ENCODE data around the gene TACSTD2.
"Not testable (repeated sequence)": the region's sequence is repeated elsewhere in the genome, so short reads cannot be mapped to it uniquely, and the experiment has no call there.

Gene TACSTD2, protein sequence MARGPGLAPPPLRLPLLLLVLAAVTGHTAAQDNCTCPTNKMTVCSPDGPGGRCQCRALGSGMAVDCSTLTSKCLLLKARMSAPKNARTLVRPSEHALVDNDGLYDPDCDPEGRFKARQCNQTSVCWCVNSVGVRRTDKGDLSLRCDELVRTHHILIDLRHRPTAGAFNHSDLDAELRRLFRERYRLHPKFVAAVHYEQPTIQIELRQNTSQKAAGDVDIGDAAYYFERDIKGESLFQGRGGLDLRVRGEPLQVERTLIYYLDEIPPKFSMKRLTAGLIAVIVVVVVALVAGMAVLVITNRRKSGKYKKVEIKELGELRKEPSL

DNA sequence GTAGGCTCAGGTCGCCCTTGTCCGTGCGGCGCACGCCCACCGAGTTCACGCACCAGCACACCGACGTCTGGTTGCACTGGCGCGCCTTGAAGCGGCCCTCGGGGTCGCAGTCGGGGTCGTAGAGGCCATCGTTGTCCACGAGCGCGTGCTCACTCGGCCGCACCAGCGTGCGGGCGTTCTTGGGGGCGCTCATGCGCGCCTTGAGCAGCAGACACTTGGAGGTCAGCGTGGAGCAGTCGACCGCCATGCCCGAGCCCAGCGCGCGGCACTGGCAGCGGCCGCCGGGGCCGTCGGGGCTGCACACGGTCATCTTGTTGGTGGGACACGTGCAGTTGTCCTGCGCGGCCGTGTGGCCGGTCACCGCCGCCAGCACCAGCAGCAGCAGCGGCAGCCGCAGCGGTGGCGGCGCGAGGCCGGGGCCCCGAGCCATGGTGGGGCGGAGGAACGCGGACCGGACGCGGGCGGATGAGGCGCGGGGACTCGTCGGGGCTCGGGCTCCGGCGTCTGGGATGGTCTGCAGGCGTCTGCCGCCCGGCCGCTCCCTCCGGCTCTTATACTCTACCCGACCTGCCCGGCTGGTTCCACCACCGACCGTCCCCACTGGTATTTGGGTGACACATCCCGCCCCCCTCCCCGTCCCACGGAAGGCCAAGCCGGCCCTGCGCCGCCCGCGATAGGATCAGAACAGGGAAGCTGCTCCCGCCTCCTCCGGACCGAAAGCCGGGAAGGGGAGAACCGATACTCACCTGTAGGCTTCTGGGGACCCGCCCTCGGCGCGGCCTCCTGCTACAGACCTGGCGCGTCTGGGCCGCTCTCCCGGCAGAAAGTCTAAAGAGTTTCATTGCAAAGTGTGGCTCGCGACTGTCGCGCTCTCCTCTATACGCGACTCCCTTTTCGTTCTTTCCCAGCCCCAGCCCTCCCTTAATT, at the start of gene TACSTD2:
Gene TACSTD2 (minus strand): TSS at position 526 of the 927 bp plus-strand sequence. CDS start 96 bp downstream, at position 430.
- no peak for DNase-seq

DNA sequence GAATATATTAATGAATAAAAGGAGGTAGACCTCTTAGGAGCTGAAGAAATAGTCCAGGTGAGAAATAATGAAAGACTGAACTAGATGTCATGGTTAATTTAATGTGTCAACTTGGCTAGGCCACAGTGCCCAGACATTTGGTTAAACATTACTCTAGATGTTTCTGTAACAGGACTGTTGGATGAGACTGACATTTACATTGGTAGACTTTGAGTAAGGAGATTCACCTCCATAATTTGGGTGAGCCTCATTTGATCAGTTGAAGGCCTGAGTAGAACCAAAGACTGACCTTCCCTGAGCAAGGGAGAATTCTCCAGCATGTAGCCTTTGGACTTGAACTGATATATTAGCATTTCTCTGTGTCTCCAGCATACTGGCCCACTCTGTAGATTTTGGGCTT, 49.2 kb upstream of the TACSTD2 start:
- DNase-seq: no peak

DNA sequence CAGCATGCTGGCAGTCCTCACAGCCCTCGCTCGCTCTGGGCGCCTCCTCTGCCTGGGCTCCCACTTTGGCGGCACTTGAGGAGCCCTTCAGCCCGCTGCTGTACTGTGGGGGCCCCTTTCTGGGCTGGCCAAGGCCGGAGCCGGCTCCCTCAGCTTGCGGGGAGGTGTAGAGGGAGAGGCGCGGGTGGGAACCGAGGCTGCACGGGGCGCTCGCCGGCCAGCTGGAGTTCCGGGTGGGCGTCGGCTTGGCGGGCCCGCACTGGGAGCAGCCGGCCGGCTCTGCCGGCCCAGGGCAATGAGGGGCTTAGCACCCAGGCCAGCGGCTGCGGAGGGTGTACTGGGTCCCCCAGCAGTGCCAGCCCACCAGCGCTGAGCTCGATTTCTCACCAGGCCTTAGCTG, 46.2 kb upstream of the TACSTD2 start:
- DNase-seq: not testable (repeated sequence)

DNA sequence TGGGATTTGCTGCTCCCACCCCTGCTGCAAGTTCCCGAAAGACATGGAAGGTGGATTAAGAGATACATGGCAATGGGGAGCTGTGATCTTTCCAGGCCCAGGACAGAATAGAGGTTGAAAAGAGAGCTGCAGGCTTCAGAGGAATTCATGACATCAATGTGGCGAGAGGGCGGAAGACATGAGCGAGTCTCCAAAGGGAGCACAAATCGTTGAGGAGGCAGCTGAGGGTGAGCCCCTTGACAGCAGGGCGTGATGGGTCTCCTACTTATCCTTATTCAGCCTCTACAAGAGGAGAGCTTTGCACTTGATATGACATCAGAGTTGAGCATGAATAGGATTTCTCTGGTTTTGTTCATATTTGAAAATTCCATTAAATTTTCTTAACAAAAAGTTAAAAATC, 45.5 kb upstream of the TACSTD2 start:
- no peak for DNase-seq

DNA sequence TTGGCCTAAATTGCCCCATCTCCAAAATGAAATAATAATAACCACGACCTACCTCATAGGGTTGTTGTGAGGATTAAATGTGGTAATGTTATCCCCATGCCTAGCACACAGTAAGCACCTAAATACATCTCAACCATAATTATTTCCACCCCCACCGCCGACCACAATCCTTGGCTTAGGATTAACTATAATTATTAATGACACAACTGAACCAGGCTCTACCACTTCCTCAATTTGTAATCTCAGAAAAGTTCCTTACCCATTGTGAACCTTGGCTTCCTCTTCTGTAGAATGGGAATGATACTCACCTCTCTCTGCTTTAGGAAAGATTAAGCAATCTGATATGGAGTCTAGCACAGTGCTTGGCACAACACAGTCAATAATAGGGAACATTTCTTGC, 44.3 kb upstream of the TACSTD2 start:
- DNase-seq: no peak

DNA sequence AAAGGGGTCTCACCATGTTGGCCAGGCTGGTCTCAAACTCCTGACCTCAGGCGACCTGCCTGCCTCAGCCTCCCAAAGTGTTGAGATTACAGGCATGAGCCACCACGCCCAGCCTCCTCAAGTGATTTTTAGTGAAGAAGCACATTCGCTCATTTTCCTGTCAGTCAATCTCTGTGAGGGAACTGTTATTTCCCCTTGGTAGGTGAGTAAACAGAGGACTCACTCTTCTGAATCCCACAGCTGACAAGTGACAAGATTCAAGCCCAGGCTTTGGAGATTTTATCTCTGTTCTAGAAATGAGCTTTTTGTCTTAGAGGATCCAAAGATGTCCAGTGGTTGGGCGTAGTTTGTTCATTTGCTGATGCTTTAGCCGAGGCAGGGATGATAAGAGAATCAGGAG, 43.9 kb upstream of the TACSTD2 start:
- DNase-seq: no peak

DNA sequence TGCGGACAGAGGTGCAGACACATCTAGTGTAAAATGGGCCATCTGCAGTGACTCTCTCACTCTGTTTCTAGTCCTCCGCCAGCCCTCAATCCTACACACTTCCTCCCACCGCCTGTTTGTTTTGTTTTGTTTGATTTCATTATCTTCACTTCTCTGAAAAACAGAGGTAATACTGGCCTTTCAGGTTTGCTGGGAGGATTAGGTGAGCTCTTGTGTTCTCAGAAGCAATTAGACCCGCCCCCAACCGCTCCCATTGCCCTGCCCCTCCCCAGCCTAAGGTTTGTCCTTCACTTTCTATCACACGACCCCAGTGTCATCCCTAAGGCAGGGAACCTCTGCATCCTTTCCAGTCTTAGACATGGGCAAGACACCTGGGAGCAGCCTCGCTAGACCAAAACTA, 43.2 kb upstream of the TACSTD2 start:
- DNase-seq: no peak

DNA sequence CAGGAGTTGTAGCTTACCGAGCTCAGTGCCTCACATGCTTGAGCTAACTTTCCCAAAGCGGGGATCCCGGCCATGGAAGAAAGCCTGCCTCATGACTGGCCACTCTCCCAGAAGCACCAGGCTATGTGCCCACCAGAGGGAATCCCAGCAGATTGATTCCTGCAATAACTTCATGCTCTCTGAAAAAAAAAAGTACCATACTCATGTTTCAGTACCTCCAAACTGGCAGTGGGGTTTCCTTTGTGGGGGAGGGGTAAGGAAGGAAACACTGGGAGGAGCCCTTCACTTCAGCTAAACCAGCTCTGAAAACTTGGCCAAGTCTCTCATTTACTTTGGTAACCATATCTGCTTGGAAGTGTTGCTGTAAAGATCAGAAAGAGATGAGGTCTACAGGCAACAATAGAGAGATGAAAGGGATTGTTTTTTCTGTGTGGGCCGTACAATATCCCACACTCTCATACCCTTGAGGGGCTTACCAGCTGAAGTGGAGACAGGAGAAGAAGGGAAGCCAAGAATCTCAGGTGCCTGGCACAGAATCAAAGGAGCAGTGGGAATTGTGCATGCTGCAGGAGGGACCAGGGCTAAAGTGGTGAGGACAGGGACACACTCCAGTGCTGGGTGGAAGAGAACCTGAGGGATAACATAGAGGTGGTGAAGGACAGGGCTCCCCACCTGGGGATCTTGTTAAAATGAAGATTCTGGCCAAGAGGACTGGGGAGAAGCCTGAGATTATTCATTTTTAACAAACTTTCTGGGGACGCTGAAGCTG, 42.4 kb upstream of the TACSTD2 start:
- no peak for DNase-seq

DNA sequence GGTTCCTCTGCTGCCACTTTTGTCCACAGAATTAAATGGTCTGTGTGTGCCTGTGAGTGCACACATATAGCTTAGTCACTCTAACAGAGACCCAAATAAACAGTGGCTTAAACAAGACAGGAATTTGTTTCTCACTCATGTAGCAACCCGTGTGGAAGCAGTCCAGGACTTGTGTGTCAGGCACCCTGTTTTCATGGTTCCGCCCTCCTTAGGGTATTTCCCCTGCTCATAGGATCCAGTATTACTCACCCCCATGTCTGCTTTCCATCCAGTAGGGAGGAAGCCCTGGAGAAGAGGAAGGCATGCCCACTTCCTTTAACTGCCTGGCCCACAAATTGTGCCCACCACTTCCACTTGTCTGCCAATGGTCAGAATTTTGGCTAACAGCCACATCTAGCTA, 41.3 kb upstream of the TACSTD2 start:
- DNase-seq: no peak

DNA sequence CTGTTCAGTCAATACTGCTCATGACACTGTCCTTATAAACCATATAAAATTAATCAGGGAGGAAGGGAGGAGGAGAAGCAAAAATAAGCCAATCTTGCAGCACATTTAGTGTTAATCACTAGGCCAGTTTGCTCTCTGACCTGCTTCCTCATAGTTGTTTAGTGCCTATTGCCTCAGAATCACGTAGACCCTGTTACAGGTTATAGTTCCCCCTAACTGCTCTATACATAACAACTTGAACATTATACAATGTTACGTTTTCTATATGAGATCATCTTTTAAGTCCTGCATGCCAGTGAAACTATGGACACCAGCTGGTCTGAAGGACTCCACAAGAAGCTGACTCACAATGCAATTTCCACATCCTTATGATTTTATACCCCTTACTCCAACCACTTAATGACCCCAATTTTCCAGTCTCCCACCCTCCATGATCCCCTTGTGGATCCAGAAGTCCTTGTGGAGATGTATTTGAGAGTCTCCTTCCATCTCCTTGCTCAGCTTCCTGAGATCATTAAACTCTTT, 34.9 kb upstream of the TACSTD2 start:
- DNase-seq: no peak

DNA sequence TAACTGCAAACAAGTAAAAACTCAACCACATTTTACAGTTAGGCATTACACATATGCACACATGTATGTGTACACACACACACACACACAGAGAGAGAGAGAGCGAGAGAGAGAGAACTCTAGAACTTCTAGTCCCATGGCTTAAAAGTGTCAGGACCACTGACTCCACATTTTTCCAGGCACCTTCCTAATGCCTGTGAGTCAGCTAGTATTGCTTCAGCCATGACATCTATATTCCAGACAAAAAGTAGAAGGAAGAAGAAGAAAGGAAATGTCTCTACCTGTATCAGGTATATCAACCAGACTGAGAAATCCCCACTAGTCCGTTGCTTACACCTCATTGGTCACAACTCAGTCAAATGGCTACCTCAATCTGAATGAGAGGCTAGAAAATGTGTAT, 31.9 kb upstream of the TACSTD2 start:
- DNase-seq: no peak

DNA sequence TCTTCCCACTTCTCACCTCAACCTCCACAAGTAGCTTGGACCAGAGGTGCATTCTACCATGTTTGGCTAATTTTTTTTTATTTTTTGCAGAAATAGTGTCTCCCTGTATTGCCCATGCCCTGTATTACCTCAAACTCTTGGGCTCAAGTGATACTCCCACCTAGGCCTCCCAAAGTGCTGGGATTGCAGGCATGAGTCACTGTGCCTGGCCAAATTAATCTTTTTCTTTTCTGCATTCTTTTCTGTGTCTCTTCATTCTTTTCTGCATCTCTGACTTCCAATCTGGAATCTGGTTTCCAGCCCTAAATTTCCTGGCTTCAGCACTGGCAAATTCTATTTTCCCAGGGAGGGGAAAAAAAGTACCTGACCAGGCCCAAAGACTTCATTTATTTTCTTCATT, 31.2 kb upstream of the TACSTD2 start:
- no peak for DNase-seq

DNA sequence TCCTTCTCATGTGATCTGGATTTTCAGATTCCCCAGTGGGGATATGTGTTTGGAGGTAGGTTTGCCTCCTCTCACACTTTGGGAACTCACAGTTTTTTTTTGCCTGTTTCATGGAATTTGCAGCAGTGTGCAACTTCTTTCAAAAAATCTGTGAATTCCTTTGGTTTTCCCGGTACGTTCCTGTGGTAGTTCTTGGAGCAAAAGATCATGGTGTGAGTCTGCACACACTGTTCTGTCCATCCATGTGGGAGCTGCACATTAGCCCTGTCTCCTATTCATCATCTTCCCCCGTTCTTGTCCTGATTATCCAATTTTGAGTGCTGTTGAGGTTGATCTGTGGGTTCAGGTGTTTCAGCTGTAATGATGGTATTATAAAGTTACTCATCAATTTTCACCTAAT, 30.3 kb upstream of the TACSTD2 start:
- no peak for DNase-seq

DNA sequence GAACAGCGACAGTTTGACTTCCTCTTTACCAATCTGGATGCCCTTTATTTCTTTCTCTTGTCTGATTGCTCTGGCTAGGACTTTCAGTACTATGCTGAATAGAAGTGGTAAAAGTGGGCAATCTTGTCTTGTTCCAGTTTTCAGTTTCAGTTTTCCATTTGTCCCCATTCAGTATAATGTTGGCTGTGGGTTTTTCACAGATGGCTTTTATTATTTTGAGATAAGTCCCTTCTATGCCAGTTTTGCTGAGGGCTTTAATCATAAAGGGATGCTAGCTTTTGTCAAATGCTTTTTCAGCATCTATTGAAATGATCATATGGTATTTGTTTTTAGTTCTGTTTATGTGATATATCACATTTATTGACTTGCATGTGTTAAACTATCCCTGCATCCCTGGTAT, 24.9 kb upstream of the TACSTD2 start:
- DNase-seq: not testable (repeated sequence)

DNA sequence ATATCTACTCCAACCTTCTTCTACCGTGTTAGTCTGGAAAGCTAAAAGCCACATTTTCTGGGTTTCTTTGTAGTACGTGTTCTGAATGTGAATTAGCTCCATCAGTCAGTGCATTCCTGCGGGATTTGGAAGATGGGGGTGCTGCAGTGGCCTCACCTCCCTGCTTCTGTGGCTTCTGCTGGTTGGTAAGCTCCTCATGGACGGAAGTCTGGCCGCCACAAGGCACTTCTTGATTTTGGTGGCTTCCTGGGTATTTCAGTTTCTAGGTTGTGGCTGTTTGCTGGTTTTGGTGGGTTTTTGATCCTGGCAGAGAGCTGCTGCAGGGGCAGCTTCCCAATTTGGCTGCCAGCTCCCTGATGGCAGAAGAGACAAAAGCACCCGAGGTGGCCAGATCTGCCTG, 20.9 kb upstream of the TACSTD2 start:
- no peak for DNase-seq

DNA sequence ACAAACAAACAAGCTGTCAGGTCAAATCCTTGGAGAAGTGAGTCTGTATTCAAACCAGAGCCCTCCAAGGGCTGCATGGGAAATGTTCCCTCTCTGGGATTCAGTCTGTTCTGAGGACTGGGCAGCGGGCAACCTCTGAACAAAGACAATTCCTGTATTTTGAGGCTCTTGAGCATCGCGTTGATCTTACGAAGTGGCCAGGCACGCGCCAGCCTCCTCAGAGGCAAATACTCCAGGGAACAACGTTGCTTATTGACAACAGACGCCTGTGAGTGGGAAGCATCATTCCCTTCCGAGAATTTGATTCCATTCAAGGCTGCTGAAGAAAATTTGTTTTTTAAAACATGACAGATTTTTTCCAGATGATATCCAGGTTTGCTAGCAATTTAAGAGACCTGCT, 20.0 kb upstream of the TACSTD2 start:
- DNase-seq: no peak

DNA sequence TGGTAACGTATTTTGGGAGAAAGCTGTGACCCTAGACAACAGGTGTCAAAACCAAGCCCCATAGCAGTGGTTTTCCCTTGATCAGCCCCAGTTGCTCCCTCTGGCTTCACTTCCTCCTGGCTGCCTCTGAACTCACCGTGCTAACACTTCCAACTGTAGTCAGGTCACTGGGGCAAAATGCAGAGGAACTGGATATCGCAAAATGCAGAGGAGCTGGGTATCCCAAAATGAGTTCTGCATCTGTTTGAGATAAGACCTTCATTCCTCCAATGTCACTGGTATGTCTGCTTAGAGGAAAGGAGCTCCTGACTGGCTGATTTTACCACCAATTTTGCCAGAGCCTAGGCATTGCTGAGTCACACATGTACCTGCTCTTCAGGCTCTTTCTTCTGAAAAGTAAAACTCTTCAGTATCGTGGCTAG, 19.6 kb upstream of the TACSTD2 start:
- no peak for DNase-seq

DNA sequence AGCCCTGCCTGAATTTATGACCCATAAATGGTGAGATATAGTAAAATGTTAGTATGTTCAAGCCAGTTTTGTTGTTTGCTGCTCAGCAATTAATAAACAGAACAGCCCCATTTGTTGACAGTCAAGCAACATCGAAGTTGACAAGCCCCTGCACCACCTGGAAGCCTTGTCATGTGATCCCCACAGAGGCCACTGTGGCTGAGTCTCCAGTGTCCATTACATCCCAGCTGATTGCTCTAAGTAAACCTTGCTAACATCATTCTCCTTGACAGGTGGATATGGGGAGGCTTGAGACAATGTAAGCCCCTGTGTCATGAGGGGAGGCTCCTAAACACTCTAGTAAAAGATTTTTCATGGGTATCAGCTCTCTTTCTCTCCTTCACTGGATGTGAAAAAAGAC, 17.5 kb upstream of the TACSTD2 start:
- no peak for DNase-seq

DNA sequence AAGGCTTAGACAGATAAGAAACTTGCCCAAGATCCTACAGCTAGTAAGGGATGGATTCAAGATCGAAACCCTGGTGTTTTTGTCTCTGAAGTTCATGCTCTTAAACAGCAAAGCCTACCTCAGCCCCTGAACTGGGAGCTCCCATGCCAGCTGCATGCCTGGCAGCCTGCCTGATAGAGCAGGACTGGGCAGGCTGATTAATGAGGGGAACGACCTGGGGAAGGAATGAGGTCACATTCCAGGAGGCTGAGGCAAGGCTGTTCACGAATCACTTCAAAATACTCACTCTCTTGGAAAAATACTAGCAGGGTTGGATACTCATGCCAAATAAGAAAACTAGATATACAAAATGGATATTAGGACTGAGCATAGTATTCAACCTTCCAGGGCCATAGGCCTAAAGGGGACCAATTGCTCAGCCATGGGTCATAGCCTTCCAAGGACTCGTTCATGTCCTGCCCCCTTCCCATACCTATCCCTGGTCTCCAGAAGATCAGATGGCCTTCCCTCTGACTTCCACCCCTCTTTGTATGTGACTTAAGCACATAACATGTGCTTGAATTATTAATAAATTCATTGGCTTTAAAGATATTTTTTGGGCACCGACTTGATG, 15.6 kb upstream of the TACSTD2 start:
- DNase-seq: no peak

DNA sequence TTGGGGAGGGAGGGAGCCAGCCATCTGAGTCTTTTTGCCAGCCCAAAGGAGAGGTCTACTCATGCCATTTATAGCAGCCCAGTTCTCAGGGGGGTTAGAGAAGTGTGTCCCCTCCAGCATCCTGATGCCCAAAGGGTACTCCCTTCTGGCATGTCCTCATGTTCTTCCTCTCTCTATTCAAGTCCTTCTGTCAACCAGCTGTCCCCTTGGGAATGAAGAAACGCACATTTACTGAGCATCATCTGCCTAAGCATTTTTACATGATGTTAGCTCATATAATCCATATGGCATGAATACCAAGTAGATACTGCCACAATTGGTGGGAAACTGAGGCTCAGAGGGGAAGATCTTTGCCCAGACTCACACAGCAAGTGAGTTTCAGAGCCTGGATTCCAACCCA, 14.8 kb upstream of the TACSTD2 start:
- DNase-seq: no peak

DNA sequence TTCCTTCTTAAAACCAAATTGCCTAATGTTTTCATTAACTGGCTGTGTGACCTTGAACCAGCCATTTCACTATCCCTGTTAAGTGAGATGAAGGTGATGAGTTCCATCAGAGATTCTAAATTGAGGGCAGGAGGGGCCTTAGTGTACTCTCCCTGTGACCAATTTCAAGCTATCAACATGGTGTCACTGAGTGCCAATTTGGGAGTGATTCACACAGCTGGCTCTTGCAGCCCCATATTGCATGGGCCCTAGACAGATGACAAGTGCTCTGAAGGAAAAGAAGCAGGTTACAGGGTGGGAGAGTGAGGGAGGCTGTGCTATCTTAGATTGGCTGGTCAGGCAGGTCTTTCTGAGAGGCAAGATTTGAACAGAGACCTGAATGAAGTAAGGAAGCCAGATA, 13.0 kb upstream of the TACSTD2 start:
- DNase-seq: no peak

DNA sequence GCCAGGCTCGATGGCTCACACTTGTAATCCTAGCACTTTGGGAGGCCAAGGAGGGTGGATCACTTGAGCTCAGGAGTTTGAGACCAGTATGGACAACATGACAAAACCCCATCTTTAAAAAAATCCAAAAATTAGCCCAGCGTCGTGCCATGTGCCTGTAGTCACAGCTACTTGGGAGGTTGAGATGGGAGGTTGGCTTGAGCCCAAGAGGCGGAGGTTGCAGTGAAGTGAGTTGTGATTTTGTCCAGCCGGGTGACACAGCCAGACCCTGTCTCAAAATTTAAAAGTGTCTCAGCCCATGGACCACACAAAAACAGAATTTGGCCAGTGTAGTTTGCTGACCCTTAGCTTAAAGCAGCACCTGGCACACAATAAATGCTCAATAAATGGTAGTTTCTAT, 11.3 kb upstream of the TACSTD2 start:
- DNase-seq: no peak

DNA sequence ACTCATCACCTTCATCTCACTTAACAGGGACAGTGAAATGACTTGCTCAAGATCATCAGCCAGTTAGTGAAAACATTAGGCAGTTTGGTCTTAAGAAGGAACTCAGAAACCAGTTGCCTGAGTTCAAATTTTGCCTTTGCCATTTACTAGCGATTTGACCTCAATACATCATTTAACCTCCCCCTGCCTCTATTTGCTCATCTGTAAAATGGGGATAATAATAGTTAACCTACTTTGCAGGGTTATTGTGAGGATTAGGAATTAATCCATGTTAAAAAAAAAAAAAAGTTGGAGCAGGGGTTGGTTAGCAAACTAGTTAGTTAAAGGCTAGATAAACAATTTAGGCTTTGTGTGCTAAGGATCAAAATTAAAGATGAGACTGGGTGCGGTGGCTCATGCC, 10.6 kb upstream of the TACSTD2 start:
- no peak for DNase-seq

All from SHP77 treated with DMSO at 0.1 percent for 48 hours (cell line).